Measurements from ENCODE around the gene SRC. TPM values are rescaled to one million over a fixed set of nuclear protein-coding genes. Genes with fewer than 3 reads are reported as not detected.

The SRC gene
- total and polyA plus RNA-seq, 2 of the 8 experiments (the other 6 are each of a cell fraction or from before 2014, with no cell fraction given), result 27.6 to 28.8 TPM

DNA sequence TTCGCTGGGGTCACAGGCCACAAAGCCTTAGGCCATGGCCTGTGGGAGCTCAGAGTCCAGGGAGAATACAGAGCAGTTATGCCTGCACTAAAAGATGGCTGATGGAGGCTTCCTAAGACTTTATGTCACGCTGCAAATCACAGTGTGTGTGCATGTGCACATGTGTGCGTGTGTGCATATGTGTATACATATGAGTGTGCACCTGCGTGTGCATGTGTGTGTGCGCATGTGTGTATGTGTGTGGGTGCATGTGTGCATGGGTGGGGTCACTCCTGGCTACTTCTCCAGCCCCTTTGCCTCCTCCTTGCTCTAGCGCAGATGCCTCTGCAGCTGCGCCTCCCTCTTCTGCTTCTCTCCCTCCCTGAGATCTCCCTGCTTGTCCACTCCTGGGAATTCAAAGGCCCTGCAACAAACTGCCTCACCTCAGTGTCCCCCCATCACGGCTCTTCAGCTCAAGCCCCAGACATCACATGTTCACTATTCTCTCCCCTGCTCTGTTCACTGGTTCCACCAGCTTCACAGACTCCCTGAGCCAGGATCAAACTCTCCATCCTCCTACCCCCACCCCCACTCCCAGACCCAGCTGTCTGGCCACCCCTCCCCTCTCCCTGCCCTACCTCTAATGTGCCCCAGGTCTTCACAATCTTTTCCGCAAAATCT lies 90.7 kb downstream of the SRC start (continued):
- TF ChIP-seq TBP (IDR thresholded peaks at IDR 0.05; ENCODE audit: low read depth, low read length), result no peak
- no peak for TF ChIP-seq SAP30 (IDR thresholded peaks at IDR 0.05; ENCODE audit: insufficient read depth, insufficient replicate concordance, low read length)
- TF ChIP-seq, protein P1, sequence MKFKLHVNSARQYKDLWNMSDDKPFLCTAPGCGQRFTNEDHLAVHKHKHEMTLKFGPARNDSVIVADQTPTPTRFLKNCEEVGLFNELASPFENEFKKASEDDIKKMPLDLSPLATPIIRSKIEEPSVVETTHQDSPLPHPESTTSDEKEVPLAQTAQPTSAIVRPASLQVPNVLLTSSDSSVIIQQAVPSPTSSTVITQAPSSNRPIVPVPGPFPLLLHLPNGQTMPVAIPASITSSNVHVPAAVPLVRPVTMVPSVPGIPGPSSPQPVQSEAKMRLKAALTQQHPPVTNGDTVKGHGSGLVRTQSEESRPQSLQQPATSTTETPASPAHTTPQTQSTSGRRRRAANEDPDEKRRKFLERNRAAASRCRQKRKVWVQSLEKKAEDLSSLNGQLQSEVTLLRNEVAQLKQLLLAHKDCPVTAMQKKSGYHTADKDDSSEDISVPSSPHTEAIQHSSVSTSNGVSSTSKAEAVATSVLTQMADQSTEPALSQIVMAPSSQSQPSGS (IDR thresholded peaks at IDR 0.05; ENCODE audit: low read length), result no peak
- no peak for TF ChIP-seq KDM5A (IDR thresholded peaks at IDR 0.05; ENCODE audit: low read length)

Measured in H1 (cell line).